CD4-positive, alpha-beta T cell treated with Interleukin-4 for 1 hour (primary cell): ENCODE data around the gene TGM6.
"Not testable (repeated sequence)": the region's sequence is repeated elsewhere in the genome, so short reads cannot be mapped to it uniquely, and the experiment has no call there.

Experiments
- DNase-seq, 2 donors: peaks; one replicate each; pipeline ENCODE4 v3.0.0-alpha.2; 2020 to 2022

Gene TGM6

DNA sequence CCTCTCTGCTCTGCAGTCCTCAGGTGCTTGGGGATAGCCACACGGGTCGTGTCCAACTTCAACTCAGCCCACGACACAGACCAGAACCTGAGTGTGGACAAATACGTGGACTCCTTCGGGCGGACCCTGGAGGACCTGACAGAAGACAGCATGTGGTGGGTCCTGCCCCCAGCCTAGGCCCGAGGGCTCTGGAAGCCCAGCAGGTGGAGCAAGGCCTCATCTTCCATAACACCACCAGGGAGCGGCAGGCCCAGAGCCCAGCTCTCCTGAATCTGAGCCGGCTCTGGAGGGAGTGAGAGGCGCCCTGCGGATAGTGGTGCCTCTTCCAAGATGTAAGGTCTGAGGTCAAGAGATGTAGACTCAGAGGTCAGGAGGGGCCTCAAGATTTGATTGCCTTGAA, 19.6 kb downstream of the TGM6 start:
- no peak for DNase-seq

GRCh38 chr20:2401527-2401926, 20.8 kb downstream of the TGM6 start:
- no peak for DNase-seq

DNA sequence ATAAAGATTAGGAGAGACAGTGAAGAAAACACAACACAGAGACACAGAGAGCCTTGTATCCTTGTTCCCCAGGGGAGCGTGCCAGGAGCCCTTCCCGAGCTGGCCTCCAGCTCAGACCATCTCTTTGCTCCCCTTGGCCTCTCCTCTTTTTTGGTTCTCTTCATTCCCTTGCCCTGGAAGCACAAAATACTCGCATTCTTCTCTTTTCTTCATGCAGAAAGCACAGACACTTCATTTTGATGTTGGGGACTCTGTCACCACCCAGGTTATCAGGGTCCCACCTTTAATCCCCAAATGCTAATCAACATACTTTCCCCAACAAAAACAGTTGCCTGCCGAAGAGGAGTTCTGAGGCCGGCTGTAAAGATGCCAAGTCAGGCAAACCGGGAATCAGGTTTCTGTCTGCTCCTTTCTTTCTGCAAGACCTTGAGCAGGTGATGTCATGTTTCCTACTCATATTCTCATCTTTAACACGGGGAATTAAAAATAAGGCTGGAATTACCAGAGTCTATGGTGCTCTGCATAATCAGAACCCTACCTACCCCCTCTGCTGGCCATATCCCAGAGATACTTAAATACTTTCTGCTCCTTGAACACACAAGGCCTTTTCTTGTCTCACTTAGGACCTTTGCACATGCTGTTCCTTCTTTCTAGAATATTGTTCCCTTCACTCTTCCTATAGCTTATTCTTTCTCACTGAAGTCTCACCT, 21.7 kb downstream of the TGM6 start:
- no peak for DNase-seq

DNA sequence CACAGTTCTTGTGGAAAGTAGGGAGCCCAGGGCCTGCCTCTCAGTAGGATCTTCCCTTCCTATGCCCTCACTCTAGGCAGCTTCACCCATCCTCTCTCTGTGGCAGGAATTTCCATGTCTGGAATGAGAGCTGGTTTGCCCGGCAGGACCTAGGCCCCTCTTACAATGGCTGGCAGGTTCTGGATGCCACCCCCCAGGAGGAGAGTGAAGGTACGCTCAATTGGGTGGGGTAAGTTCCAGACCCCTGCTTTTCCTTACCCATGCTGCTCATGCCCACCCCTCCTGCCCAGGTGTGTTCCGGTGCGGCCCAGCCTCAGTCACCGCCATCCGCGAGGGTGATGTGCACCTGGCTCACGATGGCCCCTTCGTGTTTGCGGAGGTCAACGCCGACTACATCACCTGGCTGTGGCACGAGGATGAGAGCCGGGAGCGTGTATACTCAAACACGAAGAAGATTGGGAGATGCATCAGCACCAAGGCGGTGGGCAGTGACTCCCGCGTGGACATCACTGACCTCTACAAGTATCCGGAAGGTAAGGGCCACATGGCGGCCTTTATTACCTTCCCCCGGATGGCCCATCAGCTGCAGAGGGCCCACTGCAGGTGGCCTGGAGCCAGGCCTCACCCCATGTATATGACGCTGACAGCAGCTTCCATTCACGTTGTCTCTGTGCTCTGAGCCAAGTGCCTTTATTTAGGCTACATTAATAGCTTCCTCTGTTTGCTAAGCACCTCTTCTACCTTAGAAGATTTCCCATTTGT, 22.8 kb downstream of the TGM6 start:
- no peak for DNase-seq

DNA sequence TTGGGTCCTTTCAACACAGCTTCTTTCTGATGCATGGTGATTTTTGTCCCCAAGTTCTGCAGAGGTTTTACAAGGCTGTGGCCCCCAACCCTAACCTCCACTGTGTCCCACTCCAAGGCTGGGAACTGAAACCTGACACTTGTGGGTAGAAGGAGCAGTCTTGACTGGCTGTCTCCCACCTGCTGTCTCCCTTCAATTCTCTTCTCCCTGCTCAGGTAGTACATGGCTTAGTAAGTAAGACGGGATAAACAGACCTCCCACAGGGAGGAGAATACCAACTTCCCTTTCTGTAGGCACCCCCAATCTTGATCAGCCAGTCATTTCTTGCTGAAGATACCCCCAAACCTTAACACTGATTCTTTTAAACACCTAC, 25.0 kb downstream of the TGM6 start:
- no peak for DNase-seq

- not testable (repeated sequence) for DNase-seq
Measured at GRCh38 chr20:2407355-2407754, 26.7 kb downstream of the TGM6 start.

- no peak for DNase-seq
Measured at GRCh38 chr20:2408111-2408510, 27.4 kb downstream of the TGM6 start.

GRCh38 chr20:2416541-2417212, 36.0 kb downstream of the TGM6 start:
- DNase-seq, result no peak

GRCh38 chr20:2417213-2417541, 36.5 kb downstream of the TGM6 start:
- no peak for DNase-seq

DNA sequence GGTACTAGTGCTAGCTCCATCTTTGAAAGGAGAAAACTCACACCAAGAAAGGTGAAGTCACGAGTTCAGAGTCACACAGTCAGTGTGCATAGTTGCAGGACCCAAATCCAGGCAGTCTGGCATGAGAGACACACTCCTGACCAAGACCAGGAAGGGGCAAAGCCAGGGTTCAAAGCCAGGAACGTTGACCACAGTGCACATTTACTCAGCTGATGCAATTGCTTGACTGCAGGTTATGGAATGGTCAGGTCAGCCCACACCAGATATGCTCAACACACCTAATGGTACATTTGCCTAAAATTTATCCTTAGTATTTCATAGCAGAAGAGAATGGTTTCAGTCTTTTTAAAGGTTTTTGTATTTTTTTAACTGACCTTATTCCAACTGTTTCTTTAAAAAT, 37.7 kb downstream of the TGM6 start:
- DNase-seq, result no peak

DNA sequence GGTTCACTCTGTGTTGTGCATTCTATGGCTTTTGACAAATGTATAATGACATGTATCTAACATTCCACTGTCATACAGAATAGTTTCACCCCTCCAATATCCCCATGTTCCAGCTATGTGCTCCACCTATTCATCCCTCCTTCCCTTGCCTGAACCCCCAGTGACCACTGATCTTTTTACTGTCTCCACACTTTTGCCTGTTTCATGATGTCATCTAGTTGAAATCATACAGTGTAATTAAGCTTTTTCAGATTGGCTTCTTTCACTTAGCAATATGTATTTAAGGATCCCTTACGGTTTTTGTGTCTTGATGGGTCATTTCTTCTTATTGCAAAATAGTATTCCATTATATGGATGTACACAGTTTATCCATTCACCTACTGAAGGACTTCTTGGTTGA, 39.8 kb downstream of the TGM6 start:
- DNase-seq, result no peak

DNA sequence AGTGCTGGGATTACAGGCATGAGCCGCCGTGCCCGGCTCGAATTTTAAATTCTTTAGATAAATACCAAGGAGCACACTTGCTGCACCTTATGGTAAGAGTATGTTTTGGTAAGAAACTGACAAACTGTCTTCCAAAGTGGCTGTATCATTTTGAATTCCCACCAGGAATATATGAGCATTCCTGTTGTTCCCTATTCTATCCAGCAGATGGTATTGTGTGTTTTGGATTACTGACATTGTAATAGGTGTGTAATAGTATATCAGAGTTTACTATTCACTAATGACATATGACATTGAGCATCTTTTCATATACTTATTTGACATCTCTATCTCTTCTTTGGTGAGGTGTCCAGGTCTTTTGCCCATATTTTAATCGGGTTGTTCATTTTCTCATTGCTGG, 40.5 kb downstream of the TGM6 start:
- DNase-seq, result no peak

- no peak for DNase-seq
Measured at GRCh38 chr20:2429051-2429450, 48.4 kb downstream of the TGM6 start.

GRCh38 chr20:2430538-2430937, 49.8 kb downstream of the TGM6 start:
- DNase-seq, result no peak

- no peak for DNase-seq
Measured at GRCh38 chr20:2431185-2431584, 50.5 kb downstream of the TGM6 start.

DNA sequence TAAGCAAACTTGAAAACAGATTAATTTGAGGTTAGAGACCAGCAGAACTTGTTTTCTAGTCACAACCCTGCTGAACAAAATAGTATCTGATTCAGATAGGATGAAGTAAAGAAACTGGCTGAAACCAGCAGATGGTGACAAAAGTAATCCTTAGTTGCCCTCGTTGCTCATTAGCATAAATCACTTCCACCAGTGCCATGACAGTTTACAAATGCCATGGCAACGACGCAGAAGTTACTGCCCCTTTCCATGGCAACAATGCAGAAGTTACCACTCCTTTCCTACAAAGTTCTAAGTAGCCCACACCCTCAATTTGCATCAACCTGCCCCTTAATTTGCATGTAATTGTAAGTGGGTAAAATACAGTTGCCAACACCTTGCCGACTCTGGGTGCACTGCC, 66.1 kb downstream of the TGM6 start:
- peak in 1 of 2 donors; percentile 49 for DNase-seq

DNA sequence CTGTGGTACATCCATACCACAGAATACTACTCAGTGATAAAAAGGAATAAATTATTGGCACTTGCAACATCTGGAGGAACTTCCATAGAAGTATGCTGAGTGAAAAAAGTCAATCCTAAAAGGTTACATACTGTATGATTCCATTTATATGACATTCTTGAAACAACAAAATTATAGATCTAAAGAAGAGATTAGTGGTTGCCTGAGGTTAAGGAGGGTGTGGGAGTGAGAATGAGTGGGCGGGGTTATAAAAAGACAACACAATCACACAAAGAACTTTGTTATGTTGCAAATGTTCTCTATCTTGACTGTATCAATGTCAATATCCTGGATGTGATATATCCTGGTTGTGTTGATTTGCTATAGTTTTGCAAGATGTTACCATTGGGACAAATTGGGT, 68.7 kb downstream of the TGM6 start:
- peak in 1 of 2 donors; percentile 19 for DNase-seq

DNA sequence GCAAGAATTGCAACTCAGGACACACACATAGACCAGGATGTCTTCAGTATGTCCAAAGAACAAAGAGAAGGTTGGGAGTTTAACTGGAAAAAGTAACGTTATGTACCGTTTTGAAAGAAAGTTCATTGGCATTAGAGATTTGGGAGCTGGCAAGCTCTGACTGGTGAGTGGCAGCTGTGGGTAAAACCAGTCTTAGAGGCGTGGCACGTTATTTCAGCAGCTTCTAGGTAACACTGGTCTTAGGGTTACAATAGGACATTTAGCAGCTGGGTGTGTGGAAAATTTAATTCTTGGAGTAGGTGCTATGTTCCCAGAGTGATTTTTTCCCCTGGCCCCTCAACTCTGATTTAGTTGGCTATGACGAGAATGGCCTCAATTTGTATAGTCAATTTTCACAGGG, 70.7 kb downstream of the TGM6 start:
- DNase-seq, result no peak

DNA sequence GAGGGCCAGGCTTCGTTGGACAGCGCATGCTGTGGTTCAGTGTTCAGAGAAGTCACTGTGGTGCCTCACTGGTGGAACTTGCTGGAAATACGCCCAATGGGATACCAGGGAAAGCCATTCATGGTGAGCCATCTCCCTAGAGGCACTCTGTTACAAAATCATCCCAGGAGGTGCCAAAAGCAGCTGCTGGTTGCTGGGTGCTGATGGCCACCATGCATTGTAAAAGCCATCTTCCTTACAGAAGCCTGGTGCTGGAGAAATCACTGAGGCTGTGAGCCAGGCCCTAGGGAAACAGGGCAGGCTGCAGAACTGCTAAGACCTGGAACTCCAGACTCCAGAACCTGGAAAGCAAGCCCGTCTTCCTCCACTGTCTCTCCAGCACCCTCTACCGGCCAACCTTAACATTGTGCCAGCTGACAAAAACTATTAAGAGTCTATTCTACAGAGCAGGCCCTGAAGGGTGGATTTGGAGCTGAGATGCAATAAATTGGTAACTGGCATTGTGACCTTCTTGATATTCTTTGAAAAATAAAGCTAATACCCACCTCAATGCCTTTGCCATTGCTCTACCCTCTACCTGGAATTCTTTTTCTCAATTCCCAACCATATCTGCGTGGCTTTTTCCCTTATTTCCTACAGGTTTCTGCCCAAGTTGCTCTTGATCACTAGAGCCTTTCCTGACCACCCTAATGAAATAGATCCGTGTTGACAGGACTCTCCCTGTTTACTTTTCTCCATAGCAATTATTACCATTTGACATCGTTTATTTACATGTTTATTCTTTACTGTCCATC, 71.4 kb downstream of the TGM6 start:
- peak; percentile 51 to 59 for DNase-seq

DNA sequence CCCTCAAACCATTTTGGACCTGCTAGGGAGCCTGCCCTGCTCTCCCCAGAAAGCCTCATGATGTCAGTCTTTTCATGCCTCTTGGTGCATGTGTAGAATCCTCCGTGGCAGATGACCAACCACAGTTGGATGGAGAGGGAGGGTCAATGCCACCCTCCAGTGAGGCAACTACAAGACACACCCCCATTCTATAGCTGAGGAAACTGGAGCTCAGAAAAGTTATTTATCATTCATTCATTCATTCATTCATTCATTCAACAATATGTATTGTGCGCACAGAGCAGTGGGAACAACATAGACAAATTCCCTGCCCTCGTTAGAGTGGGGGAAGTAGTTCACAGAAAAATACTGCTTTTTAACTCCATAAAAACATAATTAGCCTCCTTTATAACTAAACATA, 73.1 kb downstream of the TGM6 start:
- no peak for DNase-seq

DNA sequence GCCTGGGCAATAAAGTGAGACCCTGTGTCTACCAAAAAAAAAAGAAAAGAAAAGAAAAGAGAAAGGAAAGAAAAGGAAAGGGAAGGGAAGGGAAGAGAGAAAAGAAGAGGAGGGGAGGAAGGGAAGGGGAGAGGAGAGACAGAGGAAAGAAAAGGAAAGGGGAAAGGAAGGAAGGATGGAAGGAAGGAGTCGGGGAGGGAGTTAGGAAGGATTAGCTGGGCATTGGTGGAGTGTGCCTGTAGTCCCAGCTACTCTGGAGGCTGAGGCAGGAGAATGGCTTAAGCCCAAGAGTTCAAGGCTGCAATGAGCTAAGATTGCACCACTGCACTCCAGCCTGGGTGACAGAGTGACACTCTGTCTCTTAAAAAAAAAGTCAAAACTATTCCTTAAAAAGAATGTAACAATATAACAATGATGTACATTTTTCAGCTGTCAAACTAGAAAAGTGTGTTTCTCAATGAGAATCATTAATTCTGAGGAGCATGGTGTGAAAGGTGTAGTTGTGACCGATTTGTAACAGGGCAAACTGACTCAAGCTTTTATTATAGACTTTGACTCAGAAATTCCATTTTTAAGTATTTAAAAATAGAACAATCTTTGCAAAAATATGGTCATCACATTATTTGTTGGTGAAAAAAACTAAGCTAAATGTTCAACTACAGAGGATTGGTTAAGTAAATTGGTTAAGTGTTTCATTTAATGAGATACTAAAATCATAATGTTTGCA, 75.2 kb downstream of the TGM6 start:
- DNase-seq, result no peak

DNA sequence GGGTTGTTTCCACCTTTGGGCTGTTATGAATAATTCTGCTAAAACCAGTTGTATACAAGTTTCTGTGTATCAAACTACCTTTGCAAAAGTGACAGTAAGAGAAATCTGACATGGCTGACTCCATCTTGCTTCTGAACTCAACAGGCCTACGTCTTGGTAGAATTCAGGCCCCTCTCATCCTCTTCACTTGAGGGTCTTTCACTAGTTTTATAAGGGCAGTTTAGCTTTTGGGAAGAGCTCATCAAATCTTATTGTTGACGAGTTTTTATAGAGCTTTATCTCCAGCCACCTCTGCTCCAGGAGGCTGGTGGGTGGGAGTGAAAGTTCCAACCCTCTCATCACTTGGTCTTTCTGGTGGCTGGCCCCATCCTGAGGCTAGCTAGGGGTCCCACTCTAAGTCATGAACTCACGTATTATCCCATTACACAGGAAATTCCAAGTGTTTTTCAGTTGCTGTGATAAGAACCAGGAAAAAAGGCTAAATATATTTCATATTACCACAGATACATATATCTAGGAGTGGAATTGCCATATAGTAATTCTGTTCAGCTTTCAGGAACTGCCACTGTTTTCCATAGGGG, 78.3 kb downstream of the TGM6 start:
- no peak for DNase-seq
